WERI-Rb-1 (cell line): ENCODE results near the gene PIM2.

Experiments used
- DNase-seq: peaks from one replicate; pipeline ENCODE4 v3.0.0-alpha.2; 2020
- H3K27ac ChIP-seq: fragments of 250-450 bp; sonication (Bioruptor Pico); 2 replicates; pipeline ENCODE4 v1.5.1; 2020; ENCODE audit warnings: mild to moderate bottlenecking, moderate library complexity
- H3K27me3 ChIP-seq: fragments of 250-450 bp; sonication (Bioruptor Pico); 2 replicates; pipeline ENCODE4 v1.5.1; 2021; ENCODE audit warnings: mild to moderate bottlenecking, low read depth, moderate library complexity; ENCODE audit not compliant: insufficient read depth, severe bottlenecking
- H3K36me3 ChIP-seq: fragments of 250-450 bp; sonication (Bioruptor Pico); 2 replicates; pipeline ENCODE4 v1.5.1; 2020; ENCODE audit warnings: mild to moderate bottlenecking, moderate library complexity
- H3K4me3 ChIP-seq: 2 replicates; pipeline ENCODE4 v1.5.1; 2011; ENCODE audit warnings: low read depth, mild to moderate bottlenecking, control low read depth, low read length
- H3K9me3 ChIP-seq: fragments of 250-450 bp; sonication (Bioruptor Pico); 2 replicates; pipeline ENCODE4 v1.5.1; 2021; ENCODE audit warnings: mild to moderate bottlenecking, moderate library complexity; ENCODE audit not compliant: severe bottlenecking
- TF ChIP-seq, protein P1 (sequence below): IDR thresholded peaks from 2 replicates; pipeline ENCODE4 v1.5.1; 2011; ENCODE audit warnings: low read depth, mild to moderate bottlenecking, control low read depth, inconsistent platforms, low read length

Gene PIM2

DNA sequence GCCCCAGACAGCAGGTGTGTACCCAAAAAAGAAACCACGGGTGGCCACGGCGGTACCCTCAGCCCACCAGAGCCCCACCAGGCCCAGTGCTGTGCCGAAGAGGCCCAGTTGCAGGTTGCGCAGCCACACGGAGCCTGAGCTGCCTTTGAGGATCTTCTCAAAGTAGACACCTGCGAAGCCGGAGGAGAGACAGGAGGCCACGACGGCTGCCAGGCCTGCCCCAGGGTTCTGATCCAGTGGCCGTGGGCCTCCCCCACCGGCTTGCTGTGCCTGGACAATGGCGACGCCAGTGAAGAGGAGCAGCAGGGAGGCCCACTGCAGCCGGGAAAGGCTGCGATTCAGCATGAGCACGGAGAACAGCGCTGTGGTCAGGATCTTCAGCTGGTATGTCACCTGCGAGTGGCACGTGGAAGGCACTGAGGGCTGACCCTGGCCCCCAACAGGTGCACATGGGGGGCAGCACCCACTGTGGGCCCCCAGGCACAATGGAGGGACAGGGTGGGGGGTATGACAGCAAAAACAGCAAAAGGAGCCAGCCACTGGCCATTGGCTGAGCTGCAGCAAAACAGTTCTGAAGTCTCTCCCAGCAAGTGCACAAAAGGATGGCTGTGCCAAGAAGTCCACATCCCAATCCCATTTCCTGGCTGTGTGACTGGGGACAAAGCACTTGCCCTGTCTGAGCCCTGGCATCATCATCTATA lies 13.6 kb downstream of the PIM2 start:
- Histone ChIP-seq H3K4me3 (no peak overlapping the region), H3K9me3 (no peaks in the 10 kb centered on the region), H3K27ac (no peak overlapping the region), H3K36me3 (peaks cover 14% of the 10 kb centered on the region; the same call in 1 of the 2 replicates), H3K27me3 (peaks cover 6% of the 10 kb centered on the region)
- TF ChIP-seq, protein P1, sequence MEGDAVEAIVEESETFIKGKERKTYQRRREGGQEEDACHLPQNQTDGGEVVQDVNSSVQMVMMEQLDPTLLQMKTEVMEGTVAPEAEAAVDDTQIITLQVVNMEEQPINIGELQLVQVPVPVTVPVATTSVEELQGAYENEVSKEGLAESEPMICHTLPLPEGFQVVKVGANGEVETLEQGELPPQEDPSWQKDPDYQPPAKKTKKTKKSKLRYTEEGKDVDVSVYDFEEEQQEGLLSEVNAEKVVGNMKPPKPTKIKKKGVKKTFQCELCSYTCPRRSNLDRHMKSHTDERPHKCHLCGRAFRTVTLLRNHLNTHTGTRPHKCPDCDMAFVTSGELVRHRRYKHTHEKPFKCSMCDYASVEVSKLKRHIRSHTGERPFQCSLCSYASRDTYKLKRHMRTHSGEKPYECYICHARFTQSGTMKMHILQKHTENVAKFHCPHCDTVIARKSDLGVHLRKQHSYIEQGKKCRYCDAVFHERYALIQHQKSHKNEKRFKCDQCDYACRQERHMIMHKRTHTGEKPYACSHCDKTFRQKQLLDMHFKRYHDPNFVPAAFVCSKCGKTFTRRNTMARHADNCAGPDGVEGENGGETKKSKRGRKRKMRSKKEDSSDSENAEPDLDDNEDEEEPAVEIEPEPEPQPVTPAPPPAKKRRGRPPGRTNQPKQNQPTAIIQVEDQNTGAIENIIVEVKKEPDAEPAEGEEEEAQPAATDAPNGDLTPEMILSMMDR, result no peak
- DNase-seq, result no peak

DNA sequence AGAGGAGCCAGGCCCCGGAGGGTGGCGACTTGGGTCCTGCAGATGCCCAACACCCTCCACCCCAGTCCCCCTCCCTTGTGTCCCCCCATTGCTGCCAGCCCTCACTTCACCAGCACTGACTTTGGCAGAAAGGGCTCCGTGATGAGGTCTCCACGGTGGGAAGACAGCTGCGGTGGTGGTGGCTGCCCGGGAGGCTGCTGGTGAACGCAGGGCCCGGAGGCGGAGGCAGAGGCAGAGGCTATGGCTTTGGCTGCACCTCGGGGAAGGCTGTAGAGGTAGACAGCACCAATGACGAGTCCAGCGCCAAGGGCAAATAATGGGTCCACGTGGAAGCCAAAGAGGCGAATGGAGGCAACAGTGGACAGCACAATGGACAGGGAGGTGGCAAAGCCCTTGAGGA lies 14.2 kb downstream of the PIM2 start:
- no peak overlapping the region for H3K27ac ChIP-seq
- no peak for DNase-seq
- TF ChIP-seq, protein P1, result no peak
- H3K9me3 ChIP-seq, result no peaks in the 10 kb centered on the region
- no peak overlapping the region for H3K4me3 ChIP-seq
- H3K36me3 ChIP-seq, result peaks cover 16% of the 10 kb centered on the region; the same call in 1 of the 2 replicates
- H3K27me3 ChIP-seq, result peaks cover 6% of the 10 kb centered on the region

DNA sequence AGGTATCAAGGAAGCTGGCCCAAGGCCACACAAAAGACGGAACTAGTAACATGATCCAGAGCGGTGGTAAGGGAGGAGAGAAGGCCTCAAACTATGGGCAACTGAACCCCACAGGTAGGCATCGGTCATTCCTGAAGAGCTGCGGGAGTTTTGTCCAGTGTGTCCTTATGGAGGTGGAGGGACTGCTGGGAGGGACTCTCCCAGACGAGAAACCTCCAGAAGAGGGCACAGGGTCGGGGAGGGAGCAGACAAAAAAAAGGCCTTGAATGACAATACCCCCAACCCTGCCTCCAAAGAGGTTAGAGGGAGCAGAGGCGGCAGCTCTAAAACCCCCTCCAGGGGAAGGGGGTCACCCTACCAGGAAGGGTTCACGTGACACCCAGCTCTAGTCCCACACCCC lies 14.6 kb downstream of the PIM2 start:
- Histone ChIP-seq H3K36me3 (peaks cover 19% of the 10 kb centered on the region; the same call in 1 of the 2 replicates), H3K27ac (no peak overlapping the region), H3K9me3 (no peaks in the 10 kb centered on the region), H3K27me3 (peaks cover 6% of the 10 kb centered on the region), H3K4me3 (no peak overlapping the region)
- no peak for DNase-seq
- TF ChIP-seq, protein P1, result no peak

DNA sequence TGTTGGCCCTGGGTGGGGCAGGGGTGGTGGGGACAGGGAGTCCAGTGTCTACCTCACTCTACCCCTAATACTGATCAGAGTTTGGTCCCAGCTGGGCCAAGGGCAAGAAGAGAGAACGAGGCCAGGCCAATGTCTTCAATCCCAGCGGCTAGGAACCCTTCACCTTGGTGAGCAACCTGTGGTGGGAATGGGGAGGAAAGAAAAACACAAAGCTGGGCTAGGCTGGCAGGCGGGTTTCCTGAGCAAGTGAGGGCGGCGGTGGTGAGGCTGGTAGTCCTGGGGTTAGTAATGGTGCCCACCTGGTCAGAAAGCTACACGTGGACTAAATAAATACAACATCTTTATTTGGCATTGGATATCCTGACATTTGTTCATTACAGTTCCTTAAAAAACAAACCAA lies 15.5 kb downstream of the PIM2 start:
- peaks cover 19% of the 10 kb centered on the region for H3K36me3 ChIP-seq
- no peak for DNase-seq

DNA sequence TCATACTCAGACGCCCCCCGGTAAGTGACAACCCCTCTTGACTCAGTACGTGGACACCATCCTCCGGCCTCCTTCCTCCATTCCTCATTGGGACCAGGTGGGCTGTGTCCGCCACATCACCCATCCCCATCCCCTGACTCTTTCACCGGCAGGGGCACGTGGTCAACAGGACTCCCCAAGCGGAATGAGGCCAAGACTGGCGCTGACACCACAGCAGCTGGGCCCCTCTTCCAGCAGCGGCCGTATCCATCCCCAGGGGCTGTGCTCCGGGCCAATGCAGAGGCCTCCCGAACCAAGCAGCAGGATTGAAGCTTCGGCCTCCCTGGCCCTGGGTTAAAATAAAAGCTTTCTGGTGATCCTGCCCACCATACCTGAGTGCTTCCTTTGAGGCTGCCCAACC lies 16.0 kb downstream of the PIM2 start:
- Histone ChIP-seq H3K27ac (no peak overlapping the region), H3K9me3 (no peaks in the 10 kb centered on the region), H3K36me3 (peaks cover 19% of the 10 kb centered on the region), H3K4me3 (no peak overlapping the region), H3K27me3 (peaks cover 8% of the 10 kb centered on the region)
- DNase-seq, result no peak
- TF ChIP-seq, protein P1, result no peak

More for the DNA sequence above, 15.5 kb downstream of the PIM2 start:
- peaks cover 6% of the 10 kb centered on the region for H3K27me3 ChIP-seq
- no peaks in the 10 kb centered on the region for H3K9me3 ChIP-seq
- H3K27ac ChIP-seq, result no peak overlapping the region
- TF ChIP-seq, protein P1, result no peak
- H3K4me3 ChIP-seq, result no peak overlapping the region

DNA sequence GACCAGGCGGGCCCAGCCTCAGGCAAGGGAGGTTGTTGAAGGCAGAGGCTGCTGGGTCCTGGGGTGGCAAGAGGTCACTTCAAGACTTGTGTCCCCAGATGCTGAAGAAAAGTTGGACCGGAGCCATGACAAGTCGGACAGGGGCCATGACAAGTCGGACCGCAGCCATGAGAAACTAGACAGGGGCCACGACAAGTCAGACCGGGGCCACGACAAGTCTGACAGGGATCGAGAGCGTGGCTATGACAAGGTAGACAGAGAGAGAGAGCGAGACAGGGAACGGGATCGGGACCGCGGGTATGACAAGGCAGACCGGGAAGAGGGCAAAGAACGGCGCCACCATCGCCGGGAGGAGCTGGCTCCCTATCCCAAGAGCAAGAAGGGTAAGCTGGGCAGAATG lies 16.7 kb downstream of the PIM2 start:
- TF ChIP-seq, protein P1, result no peak
- Histone ChIP-seq H3K4me3 (no peak overlapping the region), H3K27ac (no peak overlapping the region), H3K27me3 (peaks cover 8% of the 10 kb centered on the region), H3K36me3 (peaks cover 19% of the 10 kb centered on the region), H3K9me3 (no peaks in the 10 kb centered on the region)
- DNase-seq, result no peak
